GM12878 (cell line): ENCODE data around the gene STARD3. TPM values are rescaled to one million over a fixed set of nuclear protein-coding genes. Genes with fewer than 3 reads are reported as not detected.
A peak's percentile ranks its signal among the peaks of the same experiment; 100 is the strongest.

Experiments
- BHLHE40 ChIP-seq, 2 experiments: fragments of 450-650 bp in 1 of 2; IDR thresholded peaks; 2 replicates each; pipeline ENCODE4 v1.6.1; 2011 to 2017; ENCODE audit warnings: low read depth in 2 of 2, borderline replicate concordance in 1 of 2, improper control_type of control experiment in 1 of 2, low read length in 1 of 2, mild to moderate bottlenecking in 1 of 2
- CBX3 ChIP-seq: fragments of 200-600 bp; sonication (generic); IDR thresholded peaks from 2 replicates; pipeline ENCODE4 v1.6.1; 2016; ENCODE audit warnings: low read depth, borderline replicate concordance
- CREM ChIP-seq: IDR thresholded peaks from 2 replicates; pipeline ENCODE4 v1.6.1; 2014; ENCODE audit warnings: antibody characterized with exemption, low read depth
- DPF2 ChIP-seq: fragments of 450-650 bp; IDR thresholded peaks from 2 replicates; pipeline ENCODE4 v1.6.1; 2017; ENCODE audit warnings: mild to moderate bottlenecking
- E2F8 ChIP-seq: fragments of 450-650 bp; IDR thresholded peaks from 2 replicates; pipeline ENCODE4 v1.6.1; 2018; ENCODE audit warnings: mild to moderate bottlenecking, low read depth, moderate library complexity; ENCODE audit not compliant: partially characterized antibody
- E4F1 ChIP-seq: fragments of 450-650 bp; IDR thresholded peaks from 2 replicates; pipeline ENCODE4 v1.6.1; 2018; ENCODE audit warnings: borderline replicate concordance, mild to moderate bottlenecking; ENCODE audit not compliant: partially characterized antibody
- EP300 ChIP-seq, 2 experiments: fragments of 150-350 bp in 1 of 2; IDR thresholded peaks; 2 replicates each; pipeline ENCODE4 v1.6.1; 2011 to 2012; ENCODE audit warnings: low read depth in 2 of 2, low read length in 2 of 2, borderline replicate concordance in 1 of 2, improper control_type of control experiment in 1 of 2, inconsistent platforms in 1 of 2; ENCODE audit not compliant: control insufficient read depth in 1 of 2
- FOS ChIP-seq: IDR thresholded peaks from 3 replicates; pipeline ENCODE4 v1.6.1; 2011; ENCODE audit warnings: borderline replicate concordance; ENCODE audit not compliant: insufficient read length; ENCODE audit errors: extremely low read depth
- FOXK2 ChIP-seq: fragments of 450-650 bp; IDR thresholded peaks from 2 replicates; pipeline ENCODE4 v1.6.1; 2017; ENCODE audit warnings: mild to moderate bottlenecking, moderate library complexity
- IKZF2 ChIP-seq, 2 experiments: fragments of 450-650 bp; IDR thresholded peaks; 2 replicates each; pipeline ENCODE4 v1.6.1; 2017; ENCODE audit warnings: mild to moderate bottlenecking in 2 of 2, moderate library complexity in 2 of 2
- JUND ChIP-seq: IDR thresholded peaks from 2 replicates; pipeline ENCODE4 v1.6.1; 2012; ENCODE audit warnings: low read depth, mild to moderate bottlenecking, low read length, improper control_type of control experiment, moderate library complexity
- NKRF ChIP-seq: fragments of 450-650 bp; conservative IDR thresholded peaks from 2 replicates; pipeline ENCODE4 v1.6.1; 2017; ENCODE audit warnings: mild to moderate bottlenecking, moderate library complexity
- NR2C2 ChIP-seq: IDR thresholded peaks from 2 replicates; pipeline ENCODE4 v1.6.1; 2011; ENCODE audit warnings: borderline replicate concordance, low read depth; ENCODE audit not compliant: control insufficient read depth, insufficient read length
- NR2F1 ChIP-seq: fragments of 450-650 bp; conservative IDR thresholded peaks from 2 replicates; pipeline ENCODE4 v1.6.1; 2017; ENCODE audit warnings: mild to moderate bottlenecking
- POLR2AphosphoS5 ChIP-seq: IDR thresholded peaks from 2 replicates; pipeline ENCODE4 v1.6.1; 2011; ENCODE audit warnings: mild to moderate bottlenecking, low read length, inconsistent platforms
- RFX5 ChIP-seq: IDR thresholded peaks from 2 replicates; pipeline ENCODE4 v1.6.1; 2011; ENCODE audit warnings: low read depth, low read length, improper control_type of control experiment
- SMAD1 ChIP-seq: fragments of 450-650 bp; IDR thresholded peaks from 2 replicates; pipeline ENCODE4 v1.6.1; 2018; ENCODE audit warnings: mild to moderate bottlenecking, low read depth; ENCODE audit not compliant: partially characterized antibody
- SRF ChIP-seq, 2 experiments: IDR thresholded peaks; 2 replicates each; pipeline ENCODE4 v1.6.1; 2011; ENCODE audit warnings: low read depth in 2 of 2, low read length in 2 of 2, mild to moderate bottlenecking in 1 of 2, moderate library complexity in 1 of 2
- SUPT20H ChIP-seq: IDR thresholded peaks from 2 replicates; pipeline ENCODE4 v1.6.1; 2011; ENCODE audit warnings: low read depth, mild to moderate bottlenecking, low read length, moderate library complexity, borderline replicate concordance; ENCODE audit not compliant: control insufficient read depth
- TAF1 ChIP-seq: IDR thresholded peaks from 2 replicates; pipeline ENCODE4 v1.6.1; 2011; ENCODE audit warnings: mild to moderate bottlenecking, low read depth, low read length, borderline replicate concordance
- ZBED1 ChIP-seq: IDR thresholded peaks from 2 replicates; pipeline ENCODE4 v1.6.1; 2016; ENCODE audit warnings: borderline replicate concordance
- ZNF24 ChIP-seq: fragments of 450-650 bp; IDR thresholded peaks from 2 replicates; pipeline ENCODE4 v1.6.1; 2017; ENCODE audit warnings: antibody characterized with exemption, mild to moderate bottlenecking
- polyA plus RNA-seq, 11 experiments: library from polyadenylated mRNA; depleted of rRNA in 4 of 11; unstranded in 6 of 11; stranded (reverse) in 5 of 11; fragments of >200 nt; fragmentation: Nextera tagmentation in 4 of 11; fragmentation: Illumina TruSeq in 1 of 11; extraction: Ambion mirVana in 4 of 11; extraction: Trizol in 1 of 11; gene quantifications; 1 replicate in 1 of 11; 2 replicates in 10 of 11; pipeline versions ENCODE4 v1.2.1 to v1.2.3, GENCODE V29; 2011 to 2016; ENCODE audit warnings: inconsistent platforms in 2 of 11, missing spikeins in 2 of 11, low read depth in 1 of 11
- total RNA-seq, 4 experiments: library from RNA; depleted of rRNA in 3 of 4; stranded (reverse); fragments of >200 nt in 3 of 4; fragmentation: Illumina TruSeq in 1 of 4; extraction: Trizol in 1 of 4; gene quantifications; 2 replicates each; pipeline versions ENCODE4 v1.2.1 to v1.2.3, GENCODE V29; 2013 to 2021

The STARD3 gene
- total and polyA plus RNA-seq, 10 of the 15 experiments (the other 5 are each of a cell fraction or from before 2014, with no cell fraction given), result 0.08 to 62.7 (median 27.5) TPM

GRCh38 chr17:39687546-39688474, 50.9 kb downstream of the STARD3 start, which contains the start of gene PGAP3 (continued):
- TF ChIP-seq E2F8 (peak; percentile 91), TAF1 (peak; percentile 84), SRF (IDR thresholded peaks at IDR 0.05; ENCODE audit: low read depth in 2 of 2, low read length in 2 of 2) (no peak), BHLHE40 (IDR thresholded peaks at IDR 0.05; ENCODE audit: borderline replicate concordance in 1 of 2, low read depth in 2 of 2, low read length in 1 of 2) (peak in 1 of 2 experiments; percentile 31; a peak in 1 of 4 replicates), E4F1 (peak; percentile 50), RFX5 (no peak), NKRF (peak; percentile 51; the same call in 1 of the 2 replicates), IKZF2 (IDR thresholded peaks at IDR 0.05) (peak; percentile 10 to 11; a peak in 1 of 4 replicates), SUPT20H (no peak), JUND (no peak), CBX3 (no peak), NR2C2 (no peak), FOS (no peak), NR2F1 (no peak), DPF2 (no peak), CREM (peak; percentile 11; the same call in 1 of the 2 replicates), EP300 (IDR thresholded peaks at IDR 0.05; ENCODE audit: borderline replicate concordance in 1 of 2, control insufficient read depth in 1 of 2, low read depth in 2 of 2, low read length in 2 of 2) (no peak), ZBED1 (no peak), POLR2AphosphoS5 (peak; percentile 87), SMAD1 (no peak), ZNF24 (no peak), FOXK2 (peak; percentile 33; the same call in 1 of the 2 replicates)
